Measurements from ENCODE around the gene DIP2C. TPM values are rescaled to one million over a fixed set of nuclear protein-coding genes. Genes with fewer than 3 reads are reported as not detected.

The DIP2C gene
- total and polyA plus RNA-seq, 2 donors (not counting 1 experiment from before 2014, with no cell fraction given) = 1.3 to 1.9 TPM

GRCh38 chr10:673492-673891 is 16.0 kb downstream of the DIP2C start:
- H3K27ac ChIP-seq (ENCODE audit: low read length in 2 of 2) = no peak overlapping the region
- H3K27me3 ChIP-seq (replicated peaks in 1 of 4; ENCODE audit: control extremely low read depth in 1 of 4, control insufficient read depth in 3 of 4, insufficient read depth in 4 of 4, low read length in 3 of 4) = no peaks in the 10 kb centered on the region
- Mint-ChIP-seq H3K9me3 (ENCODE audit: insufficient read depth) (no peaks in the 10 kb centered on the region), H3K27me3 (peaks cover 9% of the 10 kb centered on the region), H3K4me3 (no peak overlapping the region), H3K27ac (no peak overlapping the region), H3K4me1 (no peaks in the 10 kb centered on the region)
- H3K36me3 ChIP-seq (replicated peaks in 1 of 2; ENCODE audit: control extremely low read depth in 1 of 2, control insufficient read depth in 1 of 2, extremely low read depth in 1 of 2, insufficient read depth in 2 of 2, low read length in 1 of 2) = no peaks in the 10 kb centered on the region
- ChIA-PET CTCF (no interaction called here), POLR2A (no interaction called here)
- no peaks in the 10 kb centered on the region for H3K4me1 ChIP-seq (ENCODE audit: control insufficient read depth in 2 of 2, insufficient read depth in 2 of 2, low read length in 2 of 2)
- H3K9me3 ChIP-seq (ENCODE audit: control extremely low read depth in 1 of 3, control insufficient read depth in 2 of 3, insufficient read depth in 1 of 3, low read length in 2 of 3) = peaks cover 0 to 9% (median 0%) of the 10 kb centered on the region in 3 donors
- no peaks in the 10 kb centered on the region for H3K79me2 ChIP-seq (ENCODE audit: control insufficient read depth, insufficient read depth, low read length)
- TF ChIP-seq EZH2 (IDR thresholded peaks at IDR 0.05; ENCODE audit: borderline replicate concordance, insufficient read depth, low read depth, low read length, poor library complexity, severe bottlenecking) (no peak), CTCF (IDR thresholded peaks at IDR 0.05) (no peak)
- no peak overlapping the region for H3K4me3 ChIP-seq (ENCODE audit: control extremely low read depth in 1 of 5, extremely low read depth in 1 of 5, insufficient read depth in 1 of 5, low read depth in 2 of 5, low read length in 4 of 5)
- no peak overlapping the region for H3K9ac ChIP-seq (ENCODE audit: low read length)
- 72% methylated on average over 8 of the region's 9 CpGs for WGBS (ENCODE audit: insufficient coverage)
- no peak overlapping the region for H3K4me2 ChIP-seq (replicated peaks; ENCODE audit: low read depth, low read length, poor library complexity, severe bottlenecking)
- H2AFZ ChIP-seq (ENCODE audit: insufficient read depth, low read depth, low read length, poor library complexity, severe bottlenecking) = no peak overlapping the region
- intact Hi-C loops (cut with micrococcal nuclease) = no loop called here
- no peak for ATAC-seq (ENCODE audit: low read depth)
- no peaks in the 10 kb centered on the region for H4K20me1 ChIP-seq (ENCODE audit: control insufficient read depth, insufficient read depth, low read length, poor library complexity, severe bottlenecking)
- DNase-seq = no peak

GRCh38 chr10:672992-673391 is 16.5 kb downstream of the DIP2C start:
- H3K27ac ChIP-seq (ENCODE audit: low read length in 2 of 2) = no peak overlapping the region
- whole genome bisulfite sequencing (ENCODE audit: insufficient coverage) = 100% methylated on average over 1 of the region's 5 CpGs
- ChIA-PET CTCF (no interaction called here), POLR2A (no interaction called here)
- Mint-ChIP-seq H3K9me3 (ENCODE audit: insufficient read depth) (no peaks in the 10 kb centered on the region), H3K4me1 (no peaks in the 10 kb centered on the region), H3K27ac (no peak overlapping the region), H3K27me3 (peaks cover 9% of the 10 kb centered on the region), H3K4me3 (no peak overlapping the region)
- H3K27me3 ChIP-seq (replicated peaks in 1 of 4; ENCODE audit: control extremely low read depth in 1 of 4, control insufficient read depth in 3 of 4, insufficient read depth in 4 of 4, low read length in 3 of 4) = no peaks in the 10 kb centered on the region
- no peak overlapping the region for H3K4me3 ChIP-seq (ENCODE audit: control extremely low read depth in 1 of 5, extremely low read depth in 1 of 5, insufficient read depth in 1 of 5, low read depth in 2 of 5, low read length in 4 of 5)
- H3K36me3 ChIP-seq (replicated peaks in 1 of 2; ENCODE audit: control extremely low read depth in 1 of 2, control insufficient read depth in 1 of 2, extremely low read depth in 1 of 2, insufficient read depth in 2 of 2, low read length in 1 of 2) = no peaks in the 10 kb centered on the region
- no peaks in the 10 kb centered on the region for H3K4me1 ChIP-seq (ENCODE audit: control insufficient read depth in 2 of 2, insufficient read depth in 2 of 2, low read length in 2 of 2)
- H4K20me1 ChIP-seq (ENCODE audit: control insufficient read depth, insufficient read depth, low read length, poor library complexity, severe bottlenecking) = no peaks in the 10 kb centered on the region
- H3K79me2 ChIP-seq (ENCODE audit: control insufficient read depth, insufficient read depth, low read length) = no peaks in the 10 kb centered on the region
- no peak for ATAC-seq (ENCODE audit: low read depth)
- peaks cover 0 to 9% (median 0%) of the 10 kb centered on the region in 3 donors for H3K9me3 ChIP-seq (ENCODE audit: control extremely low read depth in 1 of 3, control insufficient read depth in 2 of 3, insufficient read depth in 1 of 3, low read length in 2 of 3)
- no peak overlapping the region for H3K9ac ChIP-seq (ENCODE audit: low read length)
- no peak for DNase-seq
- no peak overlapping the region for H3K4me2 ChIP-seq (replicated peaks; ENCODE audit: low read depth, low read length, poor library complexity, severe bottlenecking)
- TF ChIP-seq EZH2 (IDR thresholded peaks at IDR 0.05; ENCODE audit: borderline replicate concordance, insufficient read depth, low read depth, low read length, poor library complexity, severe bottlenecking) = no peak
- no peak for TF ChIP-seq CTCF (IDR thresholded peaks at IDR 0.05)
- intact Hi-C loops (cut with micrococcal nuclease) = no loop called here
- H2AFZ ChIP-seq (ENCODE audit: insufficient read depth, low read depth, low read length, poor library complexity, severe bottlenecking) = no peak overlapping the region
